ENCODE data around the gene SFRP2. TPM values are rescaled to one million over a fixed set of nuclear protein-coding genes. Genes with fewer than 3 reads are reported as not detected.
A peak's percentile ranks its signal among the peaks of the same experiment; 100 is the strongest.

Gene SFRP2
- total RNA-seq, 1 donor: not detected

DNA sequence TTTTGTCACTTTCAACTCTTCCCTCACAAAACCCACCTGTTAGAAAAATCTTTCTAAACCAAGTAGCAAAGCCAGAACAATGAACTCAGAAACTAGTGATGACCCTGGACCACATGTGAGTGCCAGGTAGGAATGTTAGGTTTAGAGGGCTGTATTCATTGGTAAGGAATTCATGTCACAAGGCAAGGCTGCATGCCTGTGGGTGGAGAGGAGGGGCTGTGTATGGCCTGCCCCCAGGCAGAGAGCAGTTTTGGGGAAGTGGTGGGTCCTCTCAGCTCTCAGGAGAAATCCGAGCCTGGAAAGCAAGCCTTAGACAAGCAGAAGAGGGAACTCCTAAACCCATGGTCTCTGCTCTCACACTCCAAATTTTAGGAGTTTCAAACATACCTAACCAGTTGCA lies 31.5 kb downstream of the SFRP2 start:
- no peak for DNase-seq (ENCODE audit: low read depth)

DNA sequence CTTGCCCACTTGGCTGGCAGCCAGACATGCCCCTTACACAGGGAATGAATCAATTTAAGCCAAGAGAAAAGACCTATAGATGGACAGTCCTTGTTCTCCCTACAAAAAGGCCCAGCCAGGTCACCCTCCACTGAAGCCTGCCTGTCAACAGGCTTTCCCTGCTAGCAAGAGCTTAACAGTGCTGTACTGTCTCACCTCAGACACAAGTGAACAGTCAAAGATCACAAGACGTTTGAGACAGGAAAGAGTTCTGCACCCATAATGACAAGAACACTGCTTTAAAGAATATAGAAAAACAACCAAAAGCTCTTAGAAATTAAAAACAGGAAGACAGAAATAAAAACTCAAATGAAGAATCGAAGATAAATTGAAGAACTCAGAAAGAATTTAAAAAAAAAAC lies 33.7 kb downstream of the SFRP2 start:
- TF ChIP-seq, protein P1, sequence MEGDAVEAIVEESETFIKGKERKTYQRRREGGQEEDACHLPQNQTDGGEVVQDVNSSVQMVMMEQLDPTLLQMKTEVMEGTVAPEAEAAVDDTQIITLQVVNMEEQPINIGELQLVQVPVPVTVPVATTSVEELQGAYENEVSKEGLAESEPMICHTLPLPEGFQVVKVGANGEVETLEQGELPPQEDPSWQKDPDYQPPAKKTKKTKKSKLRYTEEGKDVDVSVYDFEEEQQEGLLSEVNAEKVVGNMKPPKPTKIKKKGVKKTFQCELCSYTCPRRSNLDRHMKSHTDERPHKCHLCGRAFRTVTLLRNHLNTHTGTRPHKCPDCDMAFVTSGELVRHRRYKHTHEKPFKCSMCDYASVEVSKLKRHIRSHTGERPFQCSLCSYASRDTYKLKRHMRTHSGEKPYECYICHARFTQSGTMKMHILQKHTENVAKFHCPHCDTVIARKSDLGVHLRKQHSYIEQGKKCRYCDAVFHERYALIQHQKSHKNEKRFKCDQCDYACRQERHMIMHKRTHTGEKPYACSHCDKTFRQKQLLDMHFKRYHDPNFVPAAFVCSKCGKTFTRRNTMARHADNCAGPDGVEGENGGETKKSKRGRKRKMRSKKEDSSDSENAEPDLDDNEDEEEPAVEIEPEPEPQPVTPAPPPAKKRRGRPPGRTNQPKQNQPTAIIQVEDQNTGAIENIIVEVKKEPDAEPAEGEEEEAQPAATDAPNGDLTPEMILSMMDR (IDR thresholded peaks at IDR 0.05; ENCODE audit: insufficient read depth, low read depth, low read length): no peak
- no peak overlapping the region for H3K4me3 ChIP-seq (ENCODE audit: low read depth, low read length)
- DNase-seq (ENCODE audit: low read depth): no peak

More for the DNA sequence above, 31.5 kb downstream of the SFRP2 start:
- TF ChIP-seq, protein P1 (IDR thresholded peaks at IDR 0.05; ENCODE audit: insufficient read depth, low read depth, low read length): no peak
- no peak overlapping the region for H3K4me3 ChIP-seq (ENCODE audit: low read depth, low read length)

DNA sequence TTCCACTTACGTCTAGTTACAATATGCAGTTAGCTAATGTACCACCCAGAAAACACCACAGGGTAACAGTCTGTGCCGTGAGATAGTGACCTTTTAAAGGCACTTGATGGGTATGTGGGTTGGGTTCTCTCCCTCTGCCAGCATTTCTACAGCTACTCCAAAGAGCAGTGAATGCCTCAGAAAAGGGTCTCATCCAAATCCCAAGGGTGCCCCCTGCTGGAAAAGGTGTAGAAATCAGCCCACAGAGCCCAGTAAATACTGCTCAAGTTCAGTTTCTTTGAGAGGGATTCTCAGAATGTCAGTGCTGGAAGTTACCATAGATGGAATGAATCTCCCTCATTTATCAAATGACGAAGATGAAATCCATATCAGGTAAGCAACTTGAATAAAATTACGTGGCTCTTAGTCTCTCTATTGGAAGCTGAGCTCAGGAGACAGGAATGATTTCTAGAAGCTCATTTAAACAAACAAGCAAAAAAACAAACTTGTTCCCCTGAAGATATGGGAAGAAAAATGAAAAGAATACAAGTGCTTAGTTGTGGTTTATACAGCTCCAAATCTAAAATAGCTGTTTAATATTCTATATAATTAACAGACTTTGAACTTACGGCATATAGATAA lies 38.6 kb downstream of the SFRP2 start:
- DNase-seq (ENCODE audit: low read depth): peak; percentile 64
- TF ChIP-seq, protein P1 (IDR thresholded peaks at IDR 0.05; ENCODE audit: insufficient read depth, low read depth, low read length): peak; percentile 82
- H3K4me3 ChIP-seq (ENCODE audit: low read depth, low read length): no peak overlapping the region

DNA sequence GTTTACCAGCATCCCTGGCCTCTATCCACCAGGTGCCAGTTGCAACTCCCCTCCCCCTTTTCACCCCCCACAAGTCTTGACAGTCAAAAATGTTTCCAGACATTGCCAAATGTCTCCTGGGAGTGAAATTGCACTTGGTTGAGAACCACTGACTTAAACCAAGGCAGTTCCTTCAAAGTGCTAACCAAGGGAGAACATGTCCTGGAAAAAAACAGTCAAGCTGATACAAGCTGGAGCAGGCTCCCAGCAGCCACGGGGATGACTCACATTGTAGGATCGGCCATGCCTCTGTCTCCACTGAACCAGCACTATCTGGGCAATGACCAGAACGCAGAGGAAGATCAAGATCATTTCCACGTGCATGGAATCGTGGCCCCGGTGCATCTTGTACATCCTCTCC lies 40.5 kb downstream of the SFRP2 start:
- DNase-seq (ENCODE audit: low read depth): peak; percentile 35
- TF ChIP-seq, protein P1 (IDR thresholded peaks at IDR 0.05; ENCODE audit: insufficient read depth, low read depth, low read length): no peak
- no peak overlapping the region for H3K4me3 ChIP-seq (ENCODE audit: low read depth, low read length)

DNA sequence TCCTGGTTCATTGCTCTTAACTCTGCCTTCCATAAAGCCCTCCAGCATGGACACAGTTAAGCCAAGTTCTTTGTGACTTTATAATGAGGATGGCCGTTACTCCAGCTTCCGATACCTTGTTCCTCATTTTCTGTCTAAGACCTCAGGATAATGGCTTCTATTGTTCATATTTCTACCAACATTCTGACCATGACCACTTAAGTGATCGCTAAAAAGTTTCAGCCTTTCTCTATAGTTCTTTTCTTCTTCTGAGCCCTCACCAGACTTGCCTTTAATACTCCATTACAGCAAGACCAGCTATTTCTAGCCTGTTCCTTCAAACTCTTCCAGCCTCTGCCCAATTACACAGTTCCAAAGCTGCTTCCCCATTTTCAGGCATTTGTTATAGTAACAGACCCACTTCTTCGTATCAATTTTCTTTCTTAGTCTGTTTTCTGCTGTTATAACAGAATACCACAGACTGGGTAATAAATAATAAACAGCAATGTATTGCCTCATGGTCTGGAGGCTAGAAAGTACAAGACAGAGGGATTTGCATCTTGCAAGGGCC lies 41.4 kb downstream of the SFRP2 start:
- no peak overlapping the region for H3K4me3 ChIP-seq (ENCODE audit: low read depth, low read length)
- TF ChIP-seq, protein P1 (IDR thresholded peaks at IDR 0.05; ENCODE audit: insufficient read depth, low read depth, low read length): no peak
- DNase-seq (ENCODE audit: low read depth): no peak

DNA sequence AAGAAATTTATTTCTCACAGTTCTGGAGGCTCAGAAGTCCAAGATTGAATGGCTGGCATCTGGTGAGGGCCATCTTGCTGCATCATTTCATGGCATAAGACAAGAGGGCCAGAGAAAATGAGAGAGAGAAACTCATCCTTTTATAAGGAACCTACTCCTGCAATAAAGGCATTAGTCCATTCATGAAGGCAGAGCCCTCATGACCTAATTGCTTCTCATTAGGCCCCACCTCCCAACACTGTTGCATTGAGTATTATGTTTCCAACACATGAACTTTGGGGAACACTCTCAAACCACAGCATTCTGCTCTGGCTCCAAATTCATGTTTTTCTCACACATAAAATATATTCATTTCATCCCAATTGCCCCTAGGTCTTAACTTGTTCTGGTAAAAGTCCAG lies 43.2 kb downstream of the SFRP2 start:
- no peak for DNase-seq (ENCODE audit: low read depth)
- H3K4me3 ChIP-seq (ENCODE audit: low read depth, low read length): no peak overlapping the region
- TF ChIP-seq, protein P1 (IDR thresholded peaks at IDR 0.05; ENCODE audit: insufficient read depth, low read depth, low read length): no peak

DNA sequence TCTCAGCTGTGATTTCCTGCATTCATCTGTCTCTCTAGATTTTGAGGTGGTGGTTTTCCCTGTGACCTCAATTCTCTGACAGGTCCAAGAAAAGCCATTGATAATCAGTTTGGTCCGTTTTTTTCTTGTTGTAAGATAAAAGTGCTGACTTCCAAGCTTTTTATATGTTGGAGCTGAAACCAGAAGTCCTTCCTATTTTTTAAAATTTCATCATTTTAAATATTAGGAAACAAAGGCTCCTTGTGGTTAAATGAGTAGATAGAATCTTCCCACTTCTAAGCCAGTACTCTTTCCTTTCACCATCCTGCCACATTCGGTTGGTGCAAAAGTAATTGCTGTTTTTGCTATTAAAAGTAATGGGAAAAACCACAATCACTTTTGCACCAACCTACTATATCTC lies 47.3 kb downstream of the SFRP2 start:
- DNase-seq (ENCODE audit: low read depth): no peak
- H3K4me3 ChIP-seq (ENCODE audit: low read depth, low read length): no peak overlapping the region
- TF ChIP-seq, protein P1 (IDR thresholded peaks at IDR 0.05; ENCODE audit: insufficient read depth, low read depth, low read length): no peak
